WTC11 (cell line): ENCODE data around the gene FNDC3B. TPM values are rescaled to one million over a fixed set of nuclear protein-coding genes. Genes with fewer than 3 reads are reported as not detected.

ENCODE experiments used
- ATAC-seq: fragments of 200-7000 bp; cut with Tn5 transposase; 2 replicates; pipeline ENCODE4 v1.10.0; 2021; ENCODE audit warnings: mild to moderate bottlenecking, moderate library complexity
- CTCF ChIA-PET: fragments of 300-600 bp; sonication (Branson Sonifier 250); formaldehyde crosslinking; loops from one replicate; lab custom pipeline; 2021; ENCODE audit warnings: antibody characterized with exemption; lab: Charles Lee
- POLR2A ChIA-PET: fragments of 350-600 bp; sonication (Branson Sonifier 250); formaldehyde crosslinking; loops from one replicate; lab custom pipeline; 2021; ENCODE audit warnings: antibody characterized with exemption; lab: Charles Lee
- DNase-seq: peaks from one replicate; pipeline ENCODE4 v3.0.0; 2021; ENCODE audit warnings: low spot score
- H3K27ac Mint-ChIP-seq: 2 replicates; pipeline ENCODE4 v1.8.0; 2021; ENCODE audit warnings: mixed read lengths
- H3K27me3 Mint-ChIP-seq: 2 replicates; pipeline ENCODE4 v1.8.0; 2021; ENCODE audit warnings: low read depth, mild to moderate bottlenecking, moderate library complexity, mixed read lengths
- H3K36me3 Mint-ChIP-seq: 2 replicates; pipeline ENCODE4 v1.8.0; 2021; ENCODE audit warnings: mixed read lengths
- H3K4me1 Mint-ChIP-seq: 2 replicates; pipeline ENCODE4 v1.8.0; 2022; ENCODE audit warnings: mixed read lengths
- H3K4me3 Mint-ChIP-seq: 2 replicates; pipeline ENCODE4 v1.8.0; 2021; ENCODE audit warnings: mild to moderate bottlenecking, moderate library complexity, mixed read lengths
- H3K9me3 Mint-ChIP-seq: 2 replicates; pipeline ENCODE4 v1.8.0; 2021; ENCODE audit warnings: mixed read lengths
- AFF4 ChIP-seq: sonication (generic); formaldehyde crosslinking; IDR thresholded peaks from 2 replicates; pipeline ENCODE4 v1.8.1; 2023; ENCODE audit warnings: mild to moderate bottlenecking, missing genetic modification reagents, borderline replicate concordance
- ARID4B ChIP-seq: sonication (generic); formaldehyde crosslinking; IDR thresholded peaks from 2 replicates; pipeline ENCODE4 v1.8.0; 2023; ENCODE audit warnings: missing genetic modification reagents, mild to moderate bottlenecking, borderline replicate concordance
- CTCF ChIP-seq: fragments of 200-600 bp; IDR thresholded peaks from 2 replicates; pipeline ENCODE4 v1.8.0; 2022; ENCODE audit warnings: antibody characterized with exemption
- E2F1 ChIP-seq: sonication (generic); formaldehyde crosslinking; IDR thresholded peaks from 2 replicates; pipeline ENCODE4 v1.8.0; 2022; ENCODE audit warnings: mild to moderate bottlenecking, missing genetic modification reagents
- EMX1 ChIP-seq: fragments of 250-450 bp; sonication (Bioruptor Pico); IDR thresholded peaks from 2 replicates; pipeline ENCODE4 v1.8.0; 2021; ENCODE audit warnings: mild to moderate bottlenecking
- ERG ChIP-seq: fragments of 250-450 bp; sonication (Bioruptor Pico); IDR thresholded peaks from 2 replicates; pipeline ENCODE4 v1.8.0; 2021; ENCODE audit warnings: mild to moderate bottlenecking
- ESRRA ChIP-seq: sonication (generic); formaldehyde crosslinking; IDR thresholded peaks from 2 replicates; pipeline ENCODE4 v1.8.1; 2022; ENCODE audit warnings: mild to moderate bottlenecking, missing genetic modification reagents, borderline replicate concordance
- FOXJ3 ChIP-seq: sonication (generic); formaldehyde crosslinking; IDR thresholded peaks from 2 replicates; pipeline ENCODE4 v1.9.0; 2021; ENCODE audit warnings: missing genetic modification reagents, mild to moderate bottlenecking, borderline replicate concordance
- HMGA2 ChIP-seq: fragments of 250-450 bp; sonication (Bioruptor Pico); IDR thresholded peaks from 2 replicates; pipeline ENCODE4 v1.4.0; 2021; ENCODE audit warnings: mild to moderate bottlenecking, moderate library complexity
- PREB ChIP-seq: sonication (generic); formaldehyde crosslinking; IDR thresholded peaks from 2 replicates; pipeline ENCODE4 v1.8.1; 2022; ENCODE audit warnings: mild to moderate bottlenecking, missing genetic modification reagents, moderate library complexity, borderline replicate concordance
- PRRX2 ChIP-seq: fragments of 250-450 bp; sonication (Bioruptor Pico); IDR thresholded peaks from 2 replicates; pipeline ENCODE4 v1.8.0; 2021; ENCODE audit warnings: mild to moderate bottlenecking
- SP1 ChIP-seq: sonication (generic); formaldehyde crosslinking; conservative IDR thresholded peaks from 2 replicates; pipeline ENCODE4 v1.8.1; 2022; ENCODE audit warnings: missing genetic modification reagents
- ZBTB21 ChIP-seq: sonication (generic); formaldehyde crosslinking; IDR thresholded peaks from 2 replicates; pipeline ENCODE4 v1.8.1; 2023; ENCODE audit warnings: mild to moderate bottlenecking, missing genetic modification reagents, borderline replicate concordance
- ZMAT4 ChIP-seq: fragments of 250-450 bp; sonication (Bioruptor Pico); IDR thresholded peaks from 2 replicates; pipeline ENCODE4 v1.9.0; 2021; ENCODE audit warnings: mild to moderate bottlenecking
- ZNF281 ChIP-seq: sonication (generic); formaldehyde crosslinking; IDR thresholded peaks from 2 replicates; pipeline ENCODE4 v1.8.0; 2023; ENCODE audit warnings: mild to moderate bottlenecking, missing genetic modification reagents
- ZNF512 ChIP-seq: sonication (generic); formaldehyde crosslinking; IDR thresholded peaks from 2 replicates; pipeline ENCODE4 v1.8.1; 2022; ENCODE audit warnings: missing genetic modification reagents, borderline replicate concordance
- ZNF671 ChIP-seq: fragments of 250-450 bp; sonication (Bioruptor Pico); IDR thresholded peaks from 2 replicates; pipeline ENCODE4 v1.8.0; 2021; ENCODE audit warnings: mild to moderate bottlenecking
- total RNA-seq: library from RNA; stranded (reverse); gene quantifications from 3 replicates; pipeline ENCODE4 v1.2.3, GENCODE V29; 2021

The FNDC3B gene
- total RNA-seq, 1 experiment from 2014 or later, result 42.8 TPM

GRCh38 chr3:172325461-172325860, 286.1 kb downstream of the FNDC3B start:
- Mint-ChIP-seq H3K36me3 (peaks cover 34% of the 10 kb centered on the region), H3K4me3 (no peak overlapping the region), H3K9me3 (no peaks in the 10 kb centered on the region), H3K27me3 (no peaks in the 10 kb centered on the region), H3K27ac (no peak overlapping the region), H3K4me1 (no peaks in the 10 kb centered on the region)
- ATAC-seq (no peak), DNase-seq (no peak)
- no peak for TF ChIP-seq ZNF281 (CRISPR knock-in tag)
- no peak for TF ChIP-seq FOXJ3
- TF ChIP-seq ZNF512 (CRISPR knock-in tag), result no peak
- no peak for TF ChIP-seq ESRRA (CRISPR knock-in tag)
- no peak for TF ChIP-seq HMGA2
- no peak for TF ChIP-seq PRRX2 (CRISPR knock-in tag)
- no peak for TF ChIP-seq EMX1 (CRISPR knock-in tag)
- no peak for TF ChIP-seq PREB (CRISPR knock-in tag)
- TF ChIP-seq ZBTB21, result no peak
- no peak for TF ChIP-seq ZMAT4 (CRISPR knock-in tag)
- TF ChIP-seq ERG (CRISPR knock-in tag), result no peak
- no peak for TF ChIP-seq E2F1 (CRISPR knock-in tag)
- TF ChIP-seq CTCF, result no peak
- TF ChIP-seq SP1, result no peak
- TF ChIP-seq ARID4B (CRISPR knock-in tag), result no peak
- no peak for TF ChIP-seq ZNF671 (CRISPR knock-in tag)
- no peak for TF ChIP-seq AFF4 (CRISPR knock-in tag)
- ChIA-PET CTCF (no interaction called here), POLR2A (no interaction called here)
